ENCODE results near the gene USP20. TPM values are rescaled to one million over a fixed set of nuclear protein-coding genes. Genes with fewer than 3 reads are reported as not detected.
A peak's percentile ranks its signal among the peaks of the same experiment; 100 is the strongest.

Gene USP20
- total RNA-seq, 1 donor from 2014 or later = 34.0 TPM

- peaks cover 14 to 15% of the 10 kb centered on the region in 2 donors for H3K36me3 ChIP-seq
- H3K27ac ChIP-seq = peak overlapping the region; percentile 79 to 83
- peaks cover 11 to 22% of the 10 kb centered on the region in 2 donors for H3K4me1 ChIP-seq
- peak; percentile 80 to 95 for DNase-seq (ENCODE audit: low spot score in 2 of 2)
- TF ChIP-seq, protein P1, sequence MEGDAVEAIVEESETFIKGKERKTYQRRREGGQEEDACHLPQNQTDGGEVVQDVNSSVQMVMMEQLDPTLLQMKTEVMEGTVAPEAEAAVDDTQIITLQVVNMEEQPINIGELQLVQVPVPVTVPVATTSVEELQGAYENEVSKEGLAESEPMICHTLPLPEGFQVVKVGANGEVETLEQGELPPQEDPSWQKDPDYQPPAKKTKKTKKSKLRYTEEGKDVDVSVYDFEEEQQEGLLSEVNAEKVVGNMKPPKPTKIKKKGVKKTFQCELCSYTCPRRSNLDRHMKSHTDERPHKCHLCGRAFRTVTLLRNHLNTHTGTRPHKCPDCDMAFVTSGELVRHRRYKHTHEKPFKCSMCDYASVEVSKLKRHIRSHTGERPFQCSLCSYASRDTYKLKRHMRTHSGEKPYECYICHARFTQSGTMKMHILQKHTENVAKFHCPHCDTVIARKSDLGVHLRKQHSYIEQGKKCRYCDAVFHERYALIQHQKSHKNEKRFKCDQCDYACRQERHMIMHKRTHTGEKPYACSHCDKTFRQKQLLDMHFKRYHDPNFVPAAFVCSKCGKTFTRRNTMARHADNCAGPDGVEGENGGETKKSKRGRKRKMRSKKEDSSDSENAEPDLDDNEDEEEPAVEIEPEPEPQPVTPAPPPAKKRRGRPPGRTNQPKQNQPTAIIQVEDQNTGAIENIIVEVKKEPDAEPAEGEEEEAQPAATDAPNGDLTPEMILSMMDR (IDR thresholded peaks at IDR 0.05) = no peak
- intact Hi-C loops (cut with DNase I) = loop anchor here (1.0 to 5.0 kb wide), 5 partner anchors 47 to 353 kb away; partner anchors contain the start of genes C9orf78, FNBP1 and USP20
- no peaks in the 10 kb centered on the region for H3K27me3 ChIP-seq
- peak overlapping the region; percentile 29 to 55 for H3K4me3 ChIP-seq
- H3K9me3 ChIP-seq = no peaks in the 10 kb centered on the region
Measured at GRCh38 chr9:129884220-129885017, 49.2 kb downstream of the USP20 start.

DNA sequence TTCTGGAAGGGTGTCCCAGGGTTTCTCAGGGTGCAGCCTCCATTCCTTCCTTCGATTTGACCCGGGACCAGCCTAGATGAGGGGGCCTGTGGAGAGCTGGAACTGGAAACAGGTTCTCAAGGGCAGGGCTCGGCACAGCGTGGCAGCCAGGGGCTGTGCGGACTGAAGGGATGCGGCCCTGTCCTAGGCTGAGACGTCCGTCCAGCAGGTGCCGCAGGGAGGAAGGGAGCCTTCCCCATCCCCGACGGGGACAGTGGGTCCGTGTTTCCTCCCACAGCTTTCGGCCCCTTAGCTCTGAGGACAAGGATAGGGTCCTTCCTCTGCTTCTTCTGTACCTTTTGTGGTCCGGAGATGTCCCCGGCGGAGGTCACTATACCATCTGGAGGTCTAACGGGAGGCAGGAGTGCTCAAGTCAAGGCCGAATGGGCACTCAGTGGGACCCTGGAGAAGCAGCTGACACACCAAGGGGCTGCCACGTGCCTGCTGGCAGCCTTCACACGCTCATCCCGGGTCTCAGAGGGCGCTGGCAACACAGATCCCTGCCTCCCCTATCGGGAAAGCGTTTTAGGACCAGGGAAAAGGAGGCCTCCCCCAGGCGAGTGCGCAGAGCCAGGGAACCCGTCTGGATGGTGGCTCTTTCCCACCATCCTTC lies 49.9 kb downstream of the USP20 start:
- Histone ChIP-seq H3K4me3 (peak overlapping the region; percentile 29 to 55), H3K4me1 (peaks cover 11 to 22% of the 10 kb centered on the region in 2 donors), H3K27me3 (no peaks in the 10 kb centered on the region), H3K36me3 (peaks cover 22% of the 10 kb centered on the region in 2 donors), H3K9me3 (no peaks in the 10 kb centered on the region), H3K27ac (peak overlapping the region; percentile 79 to 83)
- no peak for DNase-seq (ENCODE audit: low spot score in 2 of 2)
- TF ChIP-seq, protein P1 (IDR thresholded peaks at IDR 0.05) = peak in 2 of 3 experiments; percentile 21 to 32
- intact Hi-C loops (cut with DNase I) = loop anchor here (1.0 to 5.0 kb wide), 3 partner anchors 52 to 158 kb away; partner anchors contain the start of gene FNBP1

DNA sequence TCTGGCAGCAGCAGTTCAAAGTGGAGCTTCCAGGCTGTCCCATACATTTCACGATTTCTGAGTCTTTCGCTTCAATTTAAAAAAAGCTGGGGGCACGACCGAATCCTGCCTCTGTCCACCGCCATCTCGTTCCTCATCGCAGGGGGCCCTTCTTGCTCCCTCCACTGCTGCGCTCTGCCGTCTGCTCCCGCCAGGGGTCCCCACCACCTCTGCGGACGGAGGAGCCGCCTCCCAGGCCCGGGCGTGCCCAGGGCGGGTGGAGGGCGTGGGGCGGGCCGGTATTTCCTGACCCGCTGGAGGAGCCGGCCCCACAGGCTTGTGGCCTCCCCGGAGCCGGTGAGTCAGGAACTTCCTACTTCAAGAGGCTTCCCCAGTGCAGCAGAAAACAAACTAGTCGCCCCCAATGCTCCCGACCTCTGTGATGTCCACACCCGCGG lies 50.4 kb downstream of the USP20 start:
- Histone ChIP-seq H3K4me1 (peaks cover 11 to 22% of the 10 kb centered on the region in 2 donors), H3K9me3 (no peaks in the 10 kb centered on the region), H3K27me3 (no peaks in the 10 kb centered on the region), H3K27ac (peak overlapping the region; percentile 79 to 83), H3K4me3 (peak overlapping the region; percentile 29 to 55), H3K36me3 (peaks cover 24 to 27% of the 10 kb centered on the region in 2 donors)
- peak; percentile 81 to 97 for DNase-seq (ENCODE audit: low spot score in 2 of 2)
- intact Hi-C loops (cut with DNase I) = loop anchor here (1.0 to 5.0 kb wide), 4 partner anchors 52 to 214 kb away; partner anchors contain the start of gene FNBP1
- TF ChIP-seq, protein P1 (IDR thresholded peaks at IDR 0.05) = peak; percentile 95 to 99 (median 96)

DNA sequence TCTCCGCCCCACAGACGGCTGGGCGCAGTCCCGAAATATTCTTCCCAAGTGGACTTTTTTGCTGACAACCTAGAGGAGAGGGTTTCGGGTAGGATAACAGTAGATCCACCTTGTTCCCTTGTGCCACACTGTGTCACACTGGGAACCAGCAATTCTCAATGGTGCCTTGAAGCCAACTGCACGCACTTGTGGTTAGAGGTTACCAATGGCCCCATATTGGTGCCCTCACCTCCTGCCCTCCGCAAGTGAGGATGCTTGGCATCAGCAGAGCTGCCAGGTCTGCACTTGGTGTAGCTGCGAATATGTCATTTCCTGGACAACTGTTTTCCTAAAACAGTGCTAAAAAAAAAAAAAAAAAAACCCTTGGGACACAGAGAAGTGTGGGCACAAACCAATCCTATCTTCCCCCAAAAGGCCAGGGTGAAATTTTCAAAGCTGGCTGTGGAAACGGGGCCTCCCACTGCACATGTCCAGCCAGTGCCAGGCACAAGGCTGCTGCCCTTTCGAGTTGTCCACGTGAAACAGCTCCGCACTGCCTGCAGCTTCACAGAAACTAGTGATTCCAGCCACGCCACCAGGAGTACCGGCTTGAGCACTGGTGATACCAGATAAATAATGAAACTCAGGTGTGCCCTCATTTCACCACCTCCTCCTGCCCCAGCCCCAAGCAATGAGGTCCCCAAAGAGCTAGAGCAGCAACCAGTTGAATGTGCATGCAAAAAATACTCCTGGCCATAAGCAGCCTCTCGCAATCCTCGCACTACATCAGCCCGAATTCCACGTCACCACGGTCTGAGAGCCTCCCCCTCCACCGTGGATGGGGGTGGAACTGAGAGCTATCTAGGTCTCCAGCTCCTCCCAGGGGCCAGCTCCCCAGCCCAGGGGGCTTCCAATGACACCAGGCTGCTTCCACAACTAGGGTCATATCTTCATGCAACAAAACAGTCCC lies 51.2 kb downstream of the USP20 start:
- Histone ChIP-seq H3K27me3 (no peaks in the 10 kb centered on the region), H3K27ac (peak overlapping the region; percentile 79 to 83), H3K36me3 (peaks cover 19 to 27% of the 10 kb centered on the region in 2 donors), H3K9me3 (no peaks in the 10 kb centered on the region), H3K4me3 (peak overlapping the region; percentile 29 to 55), H3K4me1 (peaks cover 11 to 23% of the 10 kb centered on the region in 2 donors)
- DNase-seq (ENCODE audit: low spot score in 2 of 2) = no peak
- TF ChIP-seq, protein P1 (IDR thresholded peaks at IDR 0.05) = no peak
- intact Hi-C loops (cut with DNase I) = loop anchor here (1.0 to 5.0 kb wide), 2 partner anchors 51 to 213 kb away; no protein-coding TSS in a partner anchor

All from ascending aorta (tissue), 2 donors.